CD14-positive monocyte (primary cell): ENCODE data around the gene RNF123. TPM values are rescaled to one million over a fixed set of nuclear protein-coding genes. Genes with fewer than 3 reads are reported as not detected.

Experiments used
- DNase-seq, 3 donors: peaks; one replicate each; pipeline ENCODE4 v3.0.0-alpha.2; 2011 to 2022
- H2AFZ ChIP-seq: 2 replicates; pipeline ENCODE4 v1.6.0; 2012; ENCODE audit warnings: mild to moderate bottlenecking, low read depth, low read length, inconsistent platforms; ENCODE audit not compliant: insufficient read depth, poor library complexity, severe bottlenecking
- H3K27ac ChIP-seq, 2 donors: 1 replicate in 1 of 2; 2 replicates in 1 of 2; pipeline ENCODE4 v1.5.1; 2012 to 2013; ENCODE audit warnings: low read length in 2 of 2, control low read depth in 1 of 2, inconsistent platforms in 1 of 2, low read depth in 1 of 2, mild to moderate bottlenecking in 1 of 2
- H3K27me3 ChIP-seq, 2 donors: one replicate each; pipeline versions ENCODE4 v1.6.0 to v1.6.1; 2011 to 2013; ENCODE audit warnings: low read length in 2 of 2; ENCODE audit not compliant: control insufficient read depth in 2 of 2, insufficient read depth in 2 of 2
- H3K36me3 ChIP-seq, 2 donors: replicated peaks in 1 of 2; 1 replicate in 1 of 2; 2 replicates in 1 of 2; pipeline versions ENCODE4 v1.5.1 to v1.6.1; 2012 to 2013; ENCODE audit warnings: low read length in 2 of 2, control low read depth in 1 of 2, inconsistent platforms in 1 of 2, mild to moderate bottlenecking in 1 of 2; ENCODE audit not compliant: insufficient read depth in 2 of 2, control insufficient read depth in 1 of 2
- H3K4me1 ChIP-seq, 2 donors: 1 replicate in 1 of 2; 2 replicates in 1 of 2; pipeline versions ENCODE4 v1.5.1 to v1.6.1; 2012 to 2013; ENCODE audit warnings: low read length in 2 of 2, control low read depth in 1 of 2, inconsistent platforms in 1 of 2, mild to moderate bottlenecking in 1 of 2, moderate library complexity in 1 of 2; ENCODE audit not compliant: insufficient read depth in 2 of 2, control insufficient read depth in 1 of 2
- H3K4me2 ChIP-seq: replicated peaks from 2 replicates; pipeline ENCODE3; 2012; ENCODE audit warnings: low read length, moderate library complexity, mild to moderate bottlenecking; ENCODE audit not compliant: poor library complexity, severe bottlenecking; ENCODE audit errors: extremely low read depth
- H3K4me3 ChIP-seq, 3 experiments: fragments of 200-600 bp in 1 of 3; sonication (generic) in 1 of 3; replicated peaks in 1 of 3; 1 replicate in 2 of 3; 2 replicates in 1 of 3; pipeline ENCODE4 v1.5.1; 2011 to 2013; ENCODE audit warnings: low read length in 3 of 3, mild to moderate bottlenecking in 3 of 3, control low read depth in 2 of 3, low read depth in 2 of 3, inconsistent platforms in 1 of 3, moderate library complexity in 1 of 3
- H3K79me2 ChIP-seq: 2 replicates; pipeline ENCODE4 v1.6.0; 2012; ENCODE audit warnings: mild to moderate bottlenecking, control low read depth, inconsistent platforms, low read length, moderate library complexity; ENCODE audit not compliant: insufficient read depth
- H3K9ac ChIP-seq: 2 replicates; pipeline ENCODE4 v1.6.0; 2017; ENCODE audit warnings: low read length, mild to moderate bottlenecking; ENCODE audit not compliant: insufficient read depth, poor library complexity, severe bottlenecking
- H3K9me3 ChIP-seq, 2 donors: replicated peaks in 1 of 2; 1 replicate in 1 of 2; 2 replicates in 1 of 2; pipeline versions ENCODE4 v1.5.1 to v1.6.1; 2012 to 2013; ENCODE audit warnings: low read length in 2 of 2, control low read depth in 1 of 2; ENCODE audit not compliant: control insufficient read depth in 1 of 2, insufficient read depth in 1 of 2
- H4K20me1 ChIP-seq: 2 replicates; pipeline ENCODE4 v1.6.0; 2012; ENCODE audit warnings: mild to moderate bottlenecking, low read length, control low read depth, moderate library complexity; ENCODE audit not compliant: insufficient read depth
- H3K27ac Mint-ChIP-seq, 7 donors: one replicate each; pipeline ENCODE4 v1.8.0; 2020; ENCODE audit warnings: mild to moderate bottlenecking in 7 of 7, mixed read lengths in 7 of 7, moderate library complexity in 6 of 7, inconsistent platforms in 2 of 7
- H3K27me3 Mint-ChIP-seq, 3 donors: one replicate each; pipeline ENCODE4 v1.8.0; 2021 to 2022; ENCODE audit warnings: low read depth in 3 of 3, mild to moderate bottlenecking in 3 of 3, mixed read lengths in 3 of 3, moderate library complexity in 3 of 3, inconsistent platforms in 1 of 3
- H3K36me3 Mint-ChIP-seq, 2 donors: one replicate each; pipeline ENCODE4 v1.8.0; 2020; ENCODE audit warnings: mixed read lengths in 2 of 2, inconsistent platforms in 1 of 2, mild to moderate bottlenecking in 1 of 2
- H3K4me1 Mint-ChIP-seq: one replicate; pipeline ENCODE4 v1.8.0; 2020; ENCODE audit warnings: mild to moderate bottlenecking, mixed read lengths
- H3K4me3 Mint-ChIP-seq, 2 donors: one replicate each; pipeline ENCODE4 v1.8.0; 2020; ENCODE audit warnings: mild to moderate bottlenecking in 2 of 2, mixed read lengths in 2 of 2, moderate library complexity in 1 of 2
- H3K9me3 Mint-ChIP-seq, 7 donors: one replicate each; pipeline ENCODE4 v1.8.0; 2020 to 2022; ENCODE audit warnings: mixed read lengths in 7 of 7, mild to moderate bottlenecking in 6 of 7, moderate library complexity in 6 of 7, inconsistent platforms in 2 of 7
- WGBS: methylation state at CpG from one replicate; pipeline ENCODE4 v1.1.5; 2013; ENCODE audit warnings: missing lambda C conversion rate; ENCODE audit not compliant: insufficient coverage; 5-methylcytosine and 5-hydroxymethylcytosine counted together
- intact Hi-C, 2 donors: fragments of 100-400 bp; cut with micrococcal nuclease; formaldehyde crosslinking; loops; one replicate each; pipeline versions ENCODE4 v1.15.0 to v1.15.1; 2023
- polyA plus RNA-seq, 3 donors: library from polyadenylated mRNA; depleted of rRNA in 1 of 3; unstranded in 2 of 3; stranded (reverse) in 1 of 3; fragments of 300-500 nt in 2 of 3; fragments of >200 nt in 1 of 3; fragmentation: Illumina TruSeq in 2 of 3; gene quantifications; 1 replicate in 2 of 3; 2 replicates in 1 of 3; pipeline ENCODE4 v1.2.3, GENCODE V29; 2012 to 2021
- TF ChIP-seq, protein P1 (sequence below): fragments of 200-600 bp; IDR thresholded peaks from one replicate; pipeline ENCODE4 v1.8.0; 2022; ENCODE audit warnings: antibody characterized with exemption, mild to moderate bottlenecking

The RNF123 gene
- polyA plus RNA-seq, 3 donors, result 11.1 to 46.2 (median 15.7) TPM

DNA sequence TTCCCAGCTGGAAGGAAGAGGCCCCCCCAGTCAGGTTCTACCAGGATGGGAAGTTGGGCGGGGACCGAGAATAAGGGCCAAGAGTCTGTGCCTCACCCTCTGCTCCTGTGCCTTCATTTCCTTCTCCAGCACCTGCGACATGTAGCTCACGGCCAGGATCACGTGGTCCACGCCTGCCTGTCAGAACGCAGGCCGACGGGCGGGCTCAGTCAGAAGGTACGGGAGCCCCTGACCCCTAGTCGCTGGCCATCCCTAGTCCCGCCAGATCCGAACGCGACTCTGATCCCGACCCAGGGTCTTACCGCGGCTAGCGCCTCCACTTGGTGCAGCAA is 33.9 kb downstream of the RNF123 start:
- intact Hi-C loops, result loop anchor here (5.0 to 10.0 kb wide), 3 partner anchors 48 to 64 kb away; partner anchors contain the start of genes APEH (in 2 of the 2) and IP6K1 (in 2 of the 2)
- H3K4me2 ChIP-seq, result peak overlapping the region; percentile 93
- peaks cover 36 to 52% of the 10 kb centered on the region in 2 donors for H3K36me3 Mint-ChIP-seq
- peak overlapping the region; percentile 62 to 97 for H3K27ac ChIP-seq
- peaks cover 36% of the 10 kb centered on the region for H3K4me1 Mint-ChIP-seq
- H2AFZ ChIP-seq, result peak overlapping the region; percentile 92
- WGBS, result 0% methylated on average over 20 of the region's 20 CpGs
- H3K27me3 Mint-ChIP-seq, result peaks cover 4 to 7% (median 7%) of the 10 kb centered on the region in 3 donors
- TF ChIP-seq, protein P1, sequence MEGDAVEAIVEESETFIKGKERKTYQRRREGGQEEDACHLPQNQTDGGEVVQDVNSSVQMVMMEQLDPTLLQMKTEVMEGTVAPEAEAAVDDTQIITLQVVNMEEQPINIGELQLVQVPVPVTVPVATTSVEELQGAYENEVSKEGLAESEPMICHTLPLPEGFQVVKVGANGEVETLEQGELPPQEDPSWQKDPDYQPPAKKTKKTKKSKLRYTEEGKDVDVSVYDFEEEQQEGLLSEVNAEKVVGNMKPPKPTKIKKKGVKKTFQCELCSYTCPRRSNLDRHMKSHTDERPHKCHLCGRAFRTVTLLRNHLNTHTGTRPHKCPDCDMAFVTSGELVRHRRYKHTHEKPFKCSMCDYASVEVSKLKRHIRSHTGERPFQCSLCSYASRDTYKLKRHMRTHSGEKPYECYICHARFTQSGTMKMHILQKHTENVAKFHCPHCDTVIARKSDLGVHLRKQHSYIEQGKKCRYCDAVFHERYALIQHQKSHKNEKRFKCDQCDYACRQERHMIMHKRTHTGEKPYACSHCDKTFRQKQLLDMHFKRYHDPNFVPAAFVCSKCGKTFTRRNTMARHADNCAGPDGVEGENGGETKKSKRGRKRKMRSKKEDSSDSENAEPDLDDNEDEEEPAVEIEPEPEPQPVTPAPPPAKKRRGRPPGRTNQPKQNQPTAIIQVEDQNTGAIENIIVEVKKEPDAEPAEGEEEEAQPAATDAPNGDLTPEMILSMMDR, result no peak
- peaks cover 26% of the 10 kb centered on the region for H4K20me1 ChIP-seq
- peaks cover 0 to 5% (median 0%) of the 10 kb centered on the region in 7 donors for H3K9me3 Mint-ChIP-seq
- peak overlapping the region; percentile 92 to 97 (median 95) for H3K27ac Mint-ChIP-seq
- H3K9ac ChIP-seq, result peak overlapping the region; percentile 91
- H3K9me3 ChIP-seq, result no peaks in the 10 kb centered on the region
- peaks cover 0 to 7% of the 10 kb centered on the region in 2 donors for H3K27me3 ChIP-seq
- H3K79me2 ChIP-seq, result peaks cover 22% of the 10 kb centered on the region
- H3K4me3 ChIP-seq, result peak overlapping the region; percentile 82 to 88 (median 82)
- peaks cover 32 to 43% of the 10 kb centered on the region in 2 donors for H3K4me1 ChIP-seq
- peak; percentile 28 to 64 (median 33) for DNase-seq
- H3K36me3 ChIP-seq, result peaks cover 36 to 52% of the 10 kb centered on the region in 2 donors
- H3K4me3 Mint-ChIP-seq, result peak overlapping the region; percentile 87 to 95

DNA sequence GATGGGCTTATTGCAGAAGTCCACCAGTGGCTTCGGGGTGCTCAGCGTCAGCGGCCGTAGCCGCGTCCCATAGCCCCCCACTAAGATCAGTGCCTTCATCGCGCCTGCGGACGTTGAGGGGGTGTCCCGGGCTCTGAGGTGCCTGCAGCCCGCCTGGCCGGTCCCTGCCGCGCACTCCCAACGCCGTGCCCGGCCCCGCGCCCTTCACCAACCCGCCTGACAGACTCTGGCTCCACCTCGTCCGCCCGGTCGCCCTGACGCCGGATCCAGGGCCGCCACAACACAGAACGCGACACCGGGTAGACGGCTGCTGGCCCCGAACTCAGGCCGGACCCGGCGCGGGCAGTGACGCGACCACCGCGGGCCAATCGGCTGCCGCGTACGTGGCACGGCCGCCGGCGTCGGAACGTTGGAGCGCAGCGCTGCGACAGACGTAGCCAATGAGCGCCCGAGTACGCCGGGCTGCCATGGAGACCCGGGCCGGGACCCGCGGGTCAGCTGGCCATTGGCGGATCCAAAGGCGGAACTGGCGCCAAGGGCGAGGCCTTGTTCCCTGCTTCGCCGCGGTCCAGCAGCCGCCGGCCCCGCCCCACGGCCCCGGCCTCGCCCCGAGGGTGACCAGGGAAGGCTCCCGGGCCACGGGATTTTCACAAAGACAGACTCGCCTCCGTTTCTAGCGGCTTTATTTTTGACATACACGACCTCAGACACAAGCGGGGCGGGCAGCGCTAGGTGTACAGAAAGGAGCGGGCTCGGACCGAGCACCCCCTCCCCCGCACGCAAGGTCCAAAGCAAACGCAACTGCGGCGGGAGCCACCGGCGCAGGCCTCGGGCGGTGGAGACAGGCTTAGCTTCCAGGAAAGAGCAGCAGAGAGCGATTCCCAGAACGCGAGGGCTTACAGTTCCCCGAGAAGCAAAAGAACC is 34.5 kb downstream of the RNF123 start, which contains the start of gene GMPPB:
TSS of gene GMPPB (minus strand) at position 324 of the 924 bp plus-strand sequence. CDS start at position 99, 225 bp downstream.
- H3K4me2 ChIP-seq, result peak within 1 kb of the TSS; percentile 93
- H3K36me3 ChIP-seq, result peaks cover 39 to 58% of the 10 kb centered on the region in 2 donors
- intact Hi-C loops, result loop anchor here (5.0 to 10.0 kb wide), 3 partner anchors 49 to 63 kb away; partner anchors contain the start of genes APEH (in 2 of the 2) and IP6K1 (in 2 of the 2)
- peaks cover 0 to 1% of the 10 kb centered on the region in 2 donors for H3K27me3 ChIP-seq
- peaks cover 19% of the 10 kb centered on the region for H4K20me1 ChIP-seq
- Mint-ChIP-seq H3K9me3 (peaks cover 0 to under 1% (median 0%) of the 10 kb centered on the region in 7 donors), H3K36me3 (peaks cover 38 to 58% of the 10 kb centered on the region in 2 donors), H3K27me3 (peaks cover 0 to 4% (median 2%) of the 10 kb centered on the region in 3 donors), H3K4me1 (peaks cover 30% of the 10 kb centered on the region), H3K27ac (peak within 1 kb of the TSS; percentile 92 to 97 (median 96)), H3K4me3 (peak within 1 kb of the TSS; percentile 87 to 95)
- DNase-seq, result peak; percentile 95 to 98 (median 96)
- peak within 1 kb of the TSS; percentile 91 for H3K9ac ChIP-seq
- H3K4me3 ChIP-seq, result peak within 1 kb of the TSS; percentile 82 to 88 (median 82)
- TF ChIP-seq, protein P1, result no peak
- H2AFZ ChIP-seq, result peak within 1 kb of the TSS; percentile 92
- H3K27ac ChIP-seq, result peak within 1 kb of the TSS; percentile 77 to 97
- peaks cover 28 to 38% of the 10 kb centered on the region in 2 donors for H3K4me1 ChIP-seq
- under 1% methylated on average over 100 of the region's 102 CpGs for WGBS
- no peaks in the 10 kb centered on the region for H3K9me3 ChIP-seq
- H3K79me2 ChIP-seq, result peaks cover 22% of the 10 kb centered on the region
